ENCODE data around the gene GALNT10.

Gene GALNT10

DNA sequence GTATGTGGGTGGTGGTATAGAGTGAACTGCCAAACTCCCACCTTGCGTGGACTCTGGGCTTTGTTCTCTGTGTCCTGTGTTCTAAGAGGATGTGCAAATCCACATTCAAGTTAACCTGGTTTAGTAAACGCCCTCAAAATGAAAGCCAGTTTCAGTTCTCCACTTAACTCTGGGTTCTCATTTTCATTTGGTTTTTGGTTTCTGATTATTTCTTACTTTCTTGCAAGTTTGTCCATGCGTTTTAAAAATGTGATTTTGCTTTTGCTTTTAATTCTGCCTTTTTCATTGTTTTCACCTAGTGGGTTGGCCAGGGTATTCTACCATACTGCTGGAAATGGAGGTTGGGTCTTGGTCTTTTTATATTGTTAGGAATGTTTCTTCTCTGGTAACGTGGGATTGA is 38.2 kb downstream of the GALNT10 start:
- H3K36me3 Mint-ChIP-seq, result peaks cover 27% of the 10 kb centered on the region
- H3K4me1 Mint-ChIP-seq (ENCODE audit: low read depth), result peaks cover 29% of the 10 kb centered on the region
- no peaks in the 10 kb centered on the region for H3K27me3 Mint-ChIP-seq
- H3K27ac Mint-ChIP-seq, result no peak overlapping the region
- peaks cover 8% of the 10 kb centered on the region for H3K9me3 Mint-ChIP-seq (ENCODE audit: low read depth)
- peak overlapping the region; percentile 8 for H3K4me3 Mint-ChIP-seq

GRCh38 chr5:154230526-154230925 is 40.0 kb downstream of the GALNT10 start:
- Mint-ChIP-seq H3K27me3 (no peaks in the 10 kb centered on the region), H3K27ac (no peak overlapping the region), H3K4me1 (ENCODE audit: low read depth) (peaks cover 38% of the 10 kb centered on the region), H3K4me3 (no peak overlapping the region), H3K36me3 (peaks cover 27% of the 10 kb centered on the region), H3K9me3 (ENCODE audit: low read depth) (peaks cover 8% of the 10 kb centered on the region)

GRCh38 chr5:154234551-154234950 is 44.0 kb downstream of the GALNT10 start:
- Mint-ChIP-seq H3K4me1 (ENCODE audit: low read depth) (peaks cover 55% of the 10 kb centered on the region), H3K36me3 (peaks cover 7% of the 10 kb centered on the region), H3K4me3 (no peak overlapping the region), H3K9me3 (ENCODE audit: low read depth) (no peaks in the 10 kb centered on the region), H3K27ac (no peak overlapping the region), H3K27me3 (no peaks in the 10 kb centered on the region)

- Mint-ChIP-seq H3K27me3 (no peaks in the 10 kb centered on the region), H3K27ac (no peak overlapping the region), H3K4me1 (ENCODE audit: low read depth) (peaks cover 56% of the 10 kb centered on the region), H3K4me3 (no peak overlapping the region), H3K9me3 (ENCODE audit: low read depth) (no peaks in the 10 kb centered on the region), H3K36me3 (peaks cover 8% of the 10 kb centered on the region)
These were observed 45.5 kb downstream of the GALNT10 start for GRCh38 chr5:154236011-154236410.

DNA sequence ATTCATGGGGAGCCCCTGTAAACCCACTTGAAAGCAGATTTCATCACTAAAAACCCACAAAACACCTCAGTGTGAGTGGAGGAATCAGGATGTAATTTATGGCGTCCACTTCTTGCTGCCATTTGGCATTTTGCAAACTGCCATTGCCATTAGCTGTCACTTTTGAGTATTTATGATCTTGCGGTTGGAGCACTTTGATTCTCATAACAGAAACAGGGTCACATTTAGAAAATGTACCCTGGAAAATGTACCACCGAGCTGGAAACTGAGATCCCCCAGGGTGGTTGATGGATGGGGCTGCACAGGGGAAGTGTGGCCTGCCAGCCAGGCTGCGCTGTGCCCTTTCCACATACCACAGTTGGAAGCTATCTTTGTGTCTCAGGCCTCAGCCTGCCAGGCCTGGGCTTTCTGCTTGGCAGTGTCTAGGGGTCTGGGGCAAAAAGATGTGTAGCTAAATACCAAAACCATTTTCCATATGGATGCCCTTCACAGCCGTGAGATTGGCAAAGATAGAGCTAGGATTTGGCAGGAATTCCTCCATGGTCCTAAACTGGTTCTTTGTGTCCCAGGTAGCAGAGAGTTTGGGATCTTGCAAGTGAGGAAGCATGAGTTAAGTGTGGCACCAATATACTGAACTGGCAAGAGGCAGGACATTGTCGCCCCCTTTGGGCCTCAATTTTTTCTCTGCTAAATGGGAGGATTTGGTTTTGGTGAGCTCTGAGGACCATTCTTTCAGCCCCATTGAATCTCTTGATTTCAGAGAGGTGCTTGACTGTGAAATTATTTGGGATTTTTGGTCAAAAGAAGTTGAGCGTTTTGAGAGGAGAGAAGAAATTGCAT is 46.2 kb downstream of the GALNT10 start:
- H3K36me3 Mint-ChIP-seq, result peaks cover 7% of the 10 kb centered on the region
- no peaks in the 10 kb centered on the region for H3K9me3 Mint-ChIP-seq (ENCODE audit: low read depth)
- peaks cover 50% of the 10 kb centered on the region for H3K4me1 Mint-ChIP-seq (ENCODE audit: low read depth)
- H3K4me3 Mint-ChIP-seq, result no peak overlapping the region
- H3K27ac Mint-ChIP-seq, result no peak overlapping the region
- no peaks in the 10 kb centered on the region for H3K27me3 Mint-ChIP-seq

DNA sequence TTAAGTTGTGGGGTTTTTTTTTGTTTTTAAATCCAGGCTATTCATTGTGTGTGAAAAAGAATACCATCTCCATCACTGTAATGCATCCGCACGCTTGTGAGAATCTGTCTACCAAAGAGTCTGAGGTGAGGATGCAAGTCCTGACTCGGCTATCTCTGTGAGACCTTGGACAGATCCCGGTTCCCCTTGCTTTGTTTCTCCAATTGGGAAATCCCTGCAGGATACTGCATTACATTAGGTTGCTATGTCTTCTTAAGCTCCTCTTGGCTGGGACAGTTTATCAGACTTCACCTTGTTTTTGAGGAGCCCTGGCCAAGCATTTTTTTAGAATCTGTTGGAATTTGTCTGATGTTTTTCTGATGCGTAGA is 46.8 kb downstream of the GALNT10 start:
- H3K36me3 Mint-ChIP-seq, result peaks cover 7% of the 10 kb centered on the region
- H3K4me3 Mint-ChIP-seq, result no peak overlapping the region
- no peaks in the 10 kb centered on the region for H3K9me3 Mint-ChIP-seq (ENCODE audit: low read depth)
- H3K4me1 Mint-ChIP-seq (ENCODE audit: low read depth), result peaks cover 48% of the 10 kb centered on the region
- H3K27me3 Mint-ChIP-seq, result no peaks in the 10 kb centered on the region
- H3K27ac Mint-ChIP-seq, result no peak overlapping the region

- Mint-ChIP-seq H3K27ac (no peak overlapping the region), H3K36me3 (peaks cover 7% of the 10 kb centered on the region), H3K4me3 (no peak overlapping the region), H3K4me1 (ENCODE audit: low read depth) (peaks cover 52% of the 10 kb centered on the region), H3K9me3 (ENCODE audit: low read depth) (no peaks in the 10 kb centered on the region), H3K27me3 (no peaks in the 10 kb centered on the region)
These were observed 47.4 kb downstream of the GALNT10 start for GRCh38 chr5:154237946-154238345.

GRCh38 chr5:154238776-154239481 is 48.4 kb downstream of the GALNT10 start:
- Mint-ChIP-seq H3K27ac (no peak overlapping the region), H3K4me1 (ENCODE audit: low read depth) (peaks cover 52% of the 10 kb centered on the region), H3K9me3 (ENCODE audit: low read depth) (no peaks in the 10 kb centered on the region), H3K4me3 (no peak overlapping the region), H3K36me3 (peaks cover 7% of the 10 kb centered on the region), H3K27me3 (no peaks in the 10 kb centered on the region)

GRCh38 chr5:154240595-154240994 is 50.1 kb downstream of the GALNT10 start:
- Mint-ChIP-seq H3K9me3 (ENCODE audit: low read depth) (no peaks in the 10 kb centered on the region), H3K4me3 (no peak overlapping the region), H3K4me1 (ENCODE audit: low read depth) (peaks cover 43% of the 10 kb centered on the region), H3K27ac (no peak overlapping the region), H3K27me3 (no peaks in the 10 kb centered on the region), H3K36me3 (peaks cover 10% of the 10 kb centered on the region)

DNA sequence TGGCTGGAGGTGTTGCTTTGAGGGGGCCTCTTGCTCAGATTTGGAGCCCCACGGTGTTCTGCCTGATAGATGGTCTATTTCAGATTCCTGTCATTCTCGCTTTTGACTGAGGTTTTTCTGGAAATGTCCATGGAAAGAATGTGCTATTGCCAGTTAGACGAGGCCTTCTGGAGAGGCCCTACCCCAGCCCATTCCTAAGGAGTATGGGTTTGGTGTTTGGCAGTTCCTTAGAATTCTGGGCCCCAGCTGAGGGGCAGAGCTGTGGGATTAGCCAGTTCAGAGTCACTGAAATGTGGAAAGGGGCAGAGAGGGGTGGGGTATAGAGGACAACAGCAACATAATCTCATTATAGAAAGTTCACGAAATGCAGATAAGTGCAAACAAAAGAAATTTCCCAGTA is 50.5 kb downstream of the GALNT10 start:
- no peak overlapping the region for H3K4me3 Mint-ChIP-seq
- H3K36me3 Mint-ChIP-seq, result peaks cover 10% of the 10 kb centered on the region
- no peaks in the 10 kb centered on the region for H3K27me3 Mint-ChIP-seq
- no peak overlapping the region for H3K27ac Mint-ChIP-seq
- H3K9me3 Mint-ChIP-seq (ENCODE audit: low read depth), result no peaks in the 10 kb centered on the region
- H3K4me1 Mint-ChIP-seq (ENCODE audit: low read depth), result peaks cover 39% of the 10 kb centered on the region

DNA sequence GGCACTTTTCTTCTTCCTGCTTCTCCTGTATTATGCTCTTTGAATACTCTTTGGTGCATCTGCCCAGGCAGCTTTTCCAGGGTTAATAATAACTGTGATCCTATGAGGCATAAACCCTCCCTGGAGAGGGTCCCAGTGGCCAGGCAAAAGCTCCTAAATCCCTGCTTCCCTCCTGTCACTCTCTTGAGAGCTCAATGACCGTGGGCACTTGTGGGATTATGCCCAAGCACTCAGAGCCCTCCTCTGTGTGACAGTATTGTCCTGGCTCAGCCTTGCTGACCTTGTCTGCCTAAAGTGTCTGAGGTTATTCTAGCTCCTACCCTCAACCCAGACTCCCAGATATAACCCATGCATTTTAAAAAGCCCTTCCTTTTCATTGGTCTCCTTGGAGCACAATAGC is 51.9 kb downstream of the GALNT10 start:
- H3K36me3 Mint-ChIP-seq, result peaks cover 7% of the 10 kb centered on the region
- no peaks in the 10 kb centered on the region for H3K27me3 Mint-ChIP-seq
- no peak overlapping the region for H3K27ac Mint-ChIP-seq
- H3K4me3 Mint-ChIP-seq, result no peak overlapping the region
- no peaks in the 10 kb centered on the region for H3K9me3 Mint-ChIP-seq (ENCODE audit: low read depth)
- H3K4me1 Mint-ChIP-seq (ENCODE audit: low read depth), result peaks cover 25% of the 10 kb centered on the region

DNA sequence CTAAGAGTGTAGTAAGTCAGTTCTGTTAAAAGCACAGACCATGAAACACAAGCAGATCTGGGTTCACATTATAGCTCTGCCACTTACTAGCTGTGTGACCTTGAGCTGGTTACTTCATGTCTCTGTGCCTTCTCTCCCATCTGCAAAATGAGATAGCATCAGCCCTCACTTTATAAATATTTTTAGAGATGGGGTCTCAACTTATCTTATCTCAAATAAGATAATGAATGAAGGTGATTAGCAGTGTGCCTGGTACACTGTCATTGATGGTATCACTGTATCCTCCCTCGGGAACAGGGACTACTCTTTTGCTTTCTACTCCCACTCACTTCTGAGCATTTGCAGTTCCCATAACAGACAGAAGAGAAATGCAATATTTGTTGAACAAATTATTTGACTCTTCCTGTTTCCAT is 52.4 kb downstream of the GALNT10 start:
- H3K27me3 Mint-ChIP-seq, result no peaks in the 10 kb centered on the region
- H3K36me3 Mint-ChIP-seq, result peaks cover 7% of the 10 kb centered on the region
- peaks cover 20% of the 10 kb centered on the region for H3K4me1 Mint-ChIP-seq (ENCODE audit: low read depth)
- no peak overlapping the region for H3K4me3 Mint-ChIP-seq
- no peak overlapping the region for H3K27ac Mint-ChIP-seq
- H3K9me3 Mint-ChIP-seq (ENCODE audit: low read depth), result no peaks in the 10 kb centered on the region

DNA sequence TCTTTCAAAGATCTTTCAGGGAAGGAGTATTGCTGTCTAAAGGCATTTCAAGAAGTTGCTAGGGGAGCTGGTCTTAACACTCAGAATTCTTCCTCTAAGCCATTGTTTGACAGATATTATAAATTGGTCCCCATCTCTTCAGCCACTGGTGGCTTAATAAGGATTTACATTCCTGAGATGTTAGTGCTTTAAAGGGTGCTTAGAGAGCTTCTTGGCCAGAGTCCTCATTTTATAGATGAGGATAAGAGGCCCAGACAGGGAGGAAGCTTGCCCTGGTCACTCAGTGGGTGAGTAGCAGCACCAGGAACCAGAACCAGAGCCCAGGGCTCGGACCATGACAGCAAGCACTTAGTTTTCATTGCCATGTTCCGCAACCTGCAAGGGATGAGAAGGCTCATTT is 53.2 kb downstream of the GALNT10 start:
- H3K9me3 Mint-ChIP-seq (ENCODE audit: low read depth), result no peaks in the 10 kb centered on the region

GRCh38 chr5:154244476-154244875 is 53.9 kb downstream of the GALNT10 start:
- Mint-ChIP-seq H3K27me3 (no peaks in the 10 kb centered on the region), H3K27ac (no peak overlapping the region), H3K36me3 (peaks cover 7% of the 10 kb centered on the region), H3K4me1 (ENCODE audit: low read depth) (peaks cover 19% of the 10 kb centered on the region), H3K4me3 (no peak overlapping the region), H3K9me3 (ENCODE audit: low read depth) (no peaks in the 10 kb centered on the region)

More for the DNA sequence above, 53.2 kb downstream of the GALNT10 start:
- Mint-ChIP-seq H3K4me3 (no peak overlapping the region), H3K36me3 (peaks cover 7% of the 10 kb centered on the region), H3K27me3 (no peaks in the 10 kb centered on the region), H3K4me1 (ENCODE audit: low read depth) (peaks cover 23% of the 10 kb centered on the region), H3K27ac (no peak overlapping the region)

GRCh38 chr5:154248691-154249090 is 58.2 kb downstream of the GALNT10 start:
- peaks cover 7% of the 10 kb centered on the region for H3K4me1 Mint-ChIP-seq (ENCODE audit: low read depth)
- H3K27me3 Mint-ChIP-seq, result no peaks in the 10 kb centered on the region
- H3K36me3 Mint-ChIP-seq, result peaks cover 14% of the 10 kb centered on the region
- no peak overlapping the region for H3K27ac Mint-ChIP-seq
- H3K9me3 Mint-ChIP-seq (ENCODE audit: low read depth), result peaks cover 7% of the 10 kb centered on the region
- no peak overlapping the region for H3K4me3 Mint-ChIP-seq

Measured in activated naive CD8-positive, alpha-beta T cell (primary cell).